ENCODE measurements around the gene OR52I1.

DNA sequence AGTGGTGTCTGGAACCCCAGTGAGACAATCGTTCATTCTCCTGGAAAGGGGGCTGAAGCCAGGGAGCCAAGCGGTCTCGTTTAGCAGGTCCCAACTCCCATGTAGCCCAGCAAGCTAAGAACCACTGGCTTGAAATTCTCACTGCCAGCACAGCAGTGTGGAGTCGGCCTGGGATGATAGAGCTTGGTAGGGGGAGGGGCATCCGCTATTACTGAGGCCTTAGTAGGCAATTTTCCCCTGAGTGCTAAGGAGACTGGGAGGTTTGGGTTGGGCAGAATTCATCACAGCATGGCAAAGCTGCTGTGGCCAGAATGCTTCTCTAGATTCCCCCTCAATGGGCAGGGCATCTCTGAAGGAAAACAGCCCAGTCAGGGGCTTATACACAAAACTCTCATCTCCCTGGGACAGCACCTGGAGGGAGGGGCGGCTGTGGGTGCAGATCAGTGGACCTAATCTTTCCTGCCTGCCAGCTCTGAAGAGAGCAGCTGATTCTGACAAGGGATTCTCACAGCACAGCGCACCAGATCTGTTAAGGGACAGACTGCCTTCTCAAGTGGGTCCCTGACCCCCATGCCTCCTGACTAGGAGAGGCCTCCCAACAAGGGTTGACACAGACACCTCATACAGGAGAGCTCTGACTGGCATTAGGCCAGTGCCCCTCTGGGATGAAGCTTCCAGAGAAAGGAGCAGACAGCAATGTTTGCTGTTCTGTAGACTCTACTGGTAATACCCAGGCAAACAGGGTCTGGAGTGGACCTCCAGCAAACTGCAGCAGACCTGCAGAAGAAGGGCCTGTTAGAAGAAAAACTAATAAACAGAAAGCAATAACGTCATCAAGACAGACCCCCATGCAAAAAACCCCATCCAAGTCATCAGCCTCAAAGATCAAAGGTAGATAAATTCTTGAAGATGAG is 34.1 kb upstream of the OR52I1 start:
- TF ChIP-seq, protein P1, sequence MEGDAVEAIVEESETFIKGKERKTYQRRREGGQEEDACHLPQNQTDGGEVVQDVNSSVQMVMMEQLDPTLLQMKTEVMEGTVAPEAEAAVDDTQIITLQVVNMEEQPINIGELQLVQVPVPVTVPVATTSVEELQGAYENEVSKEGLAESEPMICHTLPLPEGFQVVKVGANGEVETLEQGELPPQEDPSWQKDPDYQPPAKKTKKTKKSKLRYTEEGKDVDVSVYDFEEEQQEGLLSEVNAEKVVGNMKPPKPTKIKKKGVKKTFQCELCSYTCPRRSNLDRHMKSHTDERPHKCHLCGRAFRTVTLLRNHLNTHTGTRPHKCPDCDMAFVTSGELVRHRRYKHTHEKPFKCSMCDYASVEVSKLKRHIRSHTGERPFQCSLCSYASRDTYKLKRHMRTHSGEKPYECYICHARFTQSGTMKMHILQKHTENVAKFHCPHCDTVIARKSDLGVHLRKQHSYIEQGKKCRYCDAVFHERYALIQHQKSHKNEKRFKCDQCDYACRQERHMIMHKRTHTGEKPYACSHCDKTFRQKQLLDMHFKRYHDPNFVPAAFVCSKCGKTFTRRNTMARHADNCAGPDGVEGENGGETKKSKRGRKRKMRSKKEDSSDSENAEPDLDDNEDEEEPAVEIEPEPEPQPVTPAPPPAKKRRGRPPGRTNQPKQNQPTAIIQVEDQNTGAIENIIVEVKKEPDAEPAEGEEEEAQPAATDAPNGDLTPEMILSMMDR (IDR thresholded peaks at IDR 0.05; ENCODE audit: low read depth, low read length) = no peak
- no peak for TF ChIP-seq EZH2phosphoT487 (IDR thresholded peaks at IDR 0.05; ENCODE audit: low read depth)
